HG03520 (cell line): ENCODE measurements around the gene TTC16.
"Not testable (repeated sequence)": the region's sequence is repeated elsewhere in the genome, so short reads cannot be mapped to it uniquely, and the experiment has no call there.

Source experiments
- ATAC-seq: cut with Tn5 transposase; IDR thresholded peaks from one replicate; pipeline ENCODE4 v1.9.1; 2021; ENCODE audit warnings: mild to moderate bottlenecking, moderate library complexity; ENCODE audit not compliant: unreplicated experiment

The TTC16 gene

GRCh38 chr9:127767410-127767809 lies 51.5 kb downstream of the TTC16 start:
- ATAC-seq: no peak

- no peak for ATAC-seq
Observed at GRCh38 chr9:127767909-127768331, 52.0 kb downstream of the TTC16 start.

- no peak for ATAC-seq
Observed at GRCh38 chr9:127768698-127769097, 52.8 kb downstream of the TTC16 start.

GRCh38 chr9:127769101-127769500 lies 53.2 kb downstream of the TTC16 start:
- no peak for ATAC-seq

DNA sequence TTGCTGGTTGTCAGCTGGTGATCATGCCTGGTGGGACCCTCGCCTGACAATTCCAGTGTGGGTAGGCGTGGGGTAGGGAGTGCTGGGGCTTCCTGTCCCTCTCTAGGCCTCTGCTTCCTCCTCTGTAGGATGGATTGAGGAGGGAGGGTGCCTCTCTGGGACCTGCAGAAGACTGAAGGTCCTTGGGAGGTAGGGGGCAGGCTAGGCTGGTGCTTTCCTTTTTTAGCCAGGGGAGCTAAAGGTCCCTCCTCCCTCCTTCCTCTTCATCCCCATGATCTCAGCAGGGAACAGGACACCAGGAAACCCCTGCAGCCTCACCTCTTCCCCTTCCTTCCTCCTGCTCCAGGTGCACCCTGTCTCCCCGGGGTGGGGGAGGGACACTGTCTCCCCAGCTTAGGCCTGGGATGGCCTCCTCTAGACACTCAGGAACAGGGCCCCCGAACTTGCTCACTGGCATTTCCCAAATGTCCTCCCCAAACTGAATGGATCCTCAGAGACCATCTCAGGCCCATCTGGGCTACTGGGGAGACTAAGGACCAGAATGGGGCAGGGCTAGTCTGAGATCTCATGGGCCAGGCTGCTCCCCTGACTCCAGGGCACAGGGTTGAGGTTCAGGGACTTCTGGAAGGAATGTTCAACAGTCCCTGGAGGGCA lies 54.2 kb downstream of the TTC16 start:
- no peak for ATAC-seq

DNA sequence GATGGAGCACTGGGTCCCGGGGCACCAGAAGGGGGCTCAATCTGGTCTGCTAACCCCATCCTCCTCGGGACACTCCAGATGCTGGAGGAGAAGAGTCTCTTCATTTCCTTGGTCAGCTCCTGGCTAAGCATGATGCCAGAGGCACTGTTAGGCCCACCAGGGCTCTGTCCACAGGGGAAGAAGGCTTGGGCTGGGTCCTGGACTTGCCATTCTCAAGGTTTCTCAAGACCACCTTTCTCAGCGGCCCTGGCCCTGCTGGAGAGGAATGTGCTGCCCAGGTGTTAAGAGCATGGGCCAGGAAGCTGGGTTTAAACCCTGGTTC lies 54.7 kb downstream of the TTC16 start:
- ATAC-seq: no peak

- ATAC-seq: peak; percentile 83
Observed at GRCh38 chr9:127770905-127771569, 55.2 kb downstream of the TTC16 start.

DNA sequence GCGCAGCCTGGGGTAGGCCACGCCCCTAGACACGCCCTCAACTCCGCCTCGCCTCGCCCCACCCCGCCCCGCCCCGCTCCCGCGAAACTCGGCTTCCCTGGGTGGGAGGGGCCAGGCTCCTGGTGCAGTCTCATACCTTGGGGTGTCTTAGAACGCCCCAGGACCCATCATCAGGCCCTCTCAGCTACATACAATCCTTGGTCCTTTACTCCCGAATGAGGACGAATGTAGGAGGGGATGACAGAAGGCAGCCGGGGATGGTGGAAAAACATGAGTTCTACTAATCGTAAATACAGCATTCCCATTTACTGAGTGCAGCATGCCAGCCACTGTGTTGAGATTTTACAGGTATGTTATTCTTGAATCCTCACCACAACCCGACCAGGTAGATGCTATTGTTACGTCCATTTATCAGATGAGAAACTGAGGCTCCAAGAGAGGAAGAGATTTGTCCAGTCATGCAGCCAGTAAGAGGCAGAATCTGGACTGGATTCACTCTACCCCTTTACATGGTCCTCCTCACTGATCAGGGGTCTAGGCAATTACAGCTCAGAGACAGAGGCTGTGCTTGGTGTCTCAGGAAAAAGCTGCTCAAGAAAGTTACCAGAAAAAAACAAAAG lies 55.8 kb downstream of the TTC16 start:
- ATAC-seq: no peak

DNA sequence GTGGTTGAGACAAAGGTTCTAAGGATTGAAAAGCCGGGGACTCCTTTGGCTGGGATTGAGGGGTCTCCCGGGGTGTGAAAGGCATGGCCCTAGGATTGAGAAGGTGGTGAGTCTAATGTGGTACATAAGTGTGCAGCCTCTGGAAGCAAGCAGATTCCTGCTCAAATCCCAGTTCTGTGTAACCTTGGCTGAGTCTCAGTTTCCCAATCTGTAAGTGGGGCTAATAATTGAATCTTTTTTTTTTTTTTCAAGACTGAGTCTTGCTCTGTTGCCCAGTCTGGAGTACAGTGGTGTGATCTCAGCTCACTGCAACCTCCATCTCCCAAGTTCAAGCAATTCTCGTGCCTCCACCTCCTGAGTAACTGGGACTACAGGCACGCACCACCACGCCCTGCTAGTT lies 56.7 kb downstream of the TTC16 start:
- no peak for ATAC-seq

- no peak for ATAC-seq
Observed at GRCh38 chr9:127773272-127773671, 57.4 kb downstream of the TTC16 start.

DNA sequence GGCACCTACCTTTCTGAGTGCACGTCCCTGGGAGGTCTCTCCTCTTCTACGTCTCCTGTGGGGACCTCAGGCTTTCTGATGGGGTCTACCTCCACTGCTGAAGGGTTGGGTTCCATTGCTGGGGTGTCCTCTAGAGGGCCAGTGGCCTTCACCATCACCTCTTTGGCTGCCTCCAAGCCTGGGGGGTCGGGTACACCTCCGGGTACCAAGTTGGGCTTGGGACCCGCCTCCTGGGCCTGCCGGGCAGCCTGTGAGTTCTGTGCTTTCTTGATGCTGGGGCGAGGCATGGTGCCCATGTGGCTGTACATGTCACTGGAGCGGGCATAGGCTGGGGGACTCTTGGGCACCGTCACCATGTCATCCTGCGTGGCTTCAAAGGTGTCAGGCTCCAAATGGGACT lies 58.1 kb downstream of the TTC16 start:
- ATAC-seq: no peak

DNA sequence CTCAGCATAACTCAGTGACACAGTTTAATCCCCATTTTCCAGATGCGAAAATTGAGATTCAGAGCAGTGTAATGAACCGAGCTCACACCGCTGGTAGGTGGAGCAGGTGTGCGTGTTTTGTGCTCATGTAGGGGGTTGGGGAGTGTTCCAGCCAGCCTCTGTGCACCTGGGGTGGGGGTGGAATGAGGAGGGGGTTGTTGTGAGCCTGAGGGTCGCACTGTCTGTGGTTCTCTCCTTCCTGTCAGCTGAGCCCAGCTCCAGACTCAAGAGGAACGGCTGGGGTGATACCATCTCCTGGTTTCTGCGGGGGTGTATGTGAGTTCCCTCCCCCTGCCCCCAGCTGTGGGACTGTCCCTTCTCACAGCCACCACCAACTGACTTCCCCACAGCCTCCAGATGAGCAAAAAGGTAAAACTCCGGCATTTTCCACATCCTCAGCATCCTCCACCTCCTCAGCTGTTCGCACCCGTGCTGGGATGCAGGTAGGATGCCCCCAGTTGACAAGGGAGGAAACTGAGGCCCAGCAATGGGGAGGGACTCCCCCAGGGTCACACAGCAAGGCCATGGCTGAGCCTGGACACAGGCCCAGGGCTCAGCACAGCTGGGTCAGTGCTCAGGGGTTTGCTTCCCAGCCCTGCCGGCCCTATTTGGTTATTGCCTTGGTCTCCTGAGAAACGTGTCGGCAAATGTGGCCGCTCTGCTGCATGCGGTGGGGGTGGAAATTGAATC lies 60.5 kb downstream of the TTC16 start:
- ATAC-seq: no peak

DNA sequence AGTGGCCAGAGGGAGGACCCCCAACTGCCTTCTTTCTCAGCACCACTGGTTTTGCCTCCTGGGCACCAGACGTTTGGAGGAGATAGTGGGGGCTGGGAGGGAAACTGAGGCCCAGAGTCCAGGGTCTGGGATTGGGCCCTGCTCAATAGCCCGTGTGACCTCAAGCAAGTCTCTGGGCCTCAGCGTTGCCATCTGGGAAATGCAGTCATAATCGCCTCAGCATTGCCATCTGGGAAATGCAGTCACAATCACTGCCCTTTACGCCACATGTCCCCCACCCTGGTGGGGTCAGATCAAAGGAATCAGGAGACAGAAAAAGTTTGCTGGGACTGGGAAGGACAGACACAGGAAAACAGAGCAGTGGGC lies 61.0 kb downstream of the TTC16 start:
- ATAC-seq: no peak

- no peak for ATAC-seq
Observed at GRCh38 chr9:127777368-127777980, 61.6 kb downstream of the TTC16 start.

- ATAC-seq: no peak
Observed at GRCh38 chr9:127778280-127779135, 62.6 kb downstream of the TTC16 start, which contains the start of gene SH2D3C. Gene SH2D3C (minus strand): TSS chr9:127778666. CDS start chr9:127778627, 39 bp downstream.

DNA sequence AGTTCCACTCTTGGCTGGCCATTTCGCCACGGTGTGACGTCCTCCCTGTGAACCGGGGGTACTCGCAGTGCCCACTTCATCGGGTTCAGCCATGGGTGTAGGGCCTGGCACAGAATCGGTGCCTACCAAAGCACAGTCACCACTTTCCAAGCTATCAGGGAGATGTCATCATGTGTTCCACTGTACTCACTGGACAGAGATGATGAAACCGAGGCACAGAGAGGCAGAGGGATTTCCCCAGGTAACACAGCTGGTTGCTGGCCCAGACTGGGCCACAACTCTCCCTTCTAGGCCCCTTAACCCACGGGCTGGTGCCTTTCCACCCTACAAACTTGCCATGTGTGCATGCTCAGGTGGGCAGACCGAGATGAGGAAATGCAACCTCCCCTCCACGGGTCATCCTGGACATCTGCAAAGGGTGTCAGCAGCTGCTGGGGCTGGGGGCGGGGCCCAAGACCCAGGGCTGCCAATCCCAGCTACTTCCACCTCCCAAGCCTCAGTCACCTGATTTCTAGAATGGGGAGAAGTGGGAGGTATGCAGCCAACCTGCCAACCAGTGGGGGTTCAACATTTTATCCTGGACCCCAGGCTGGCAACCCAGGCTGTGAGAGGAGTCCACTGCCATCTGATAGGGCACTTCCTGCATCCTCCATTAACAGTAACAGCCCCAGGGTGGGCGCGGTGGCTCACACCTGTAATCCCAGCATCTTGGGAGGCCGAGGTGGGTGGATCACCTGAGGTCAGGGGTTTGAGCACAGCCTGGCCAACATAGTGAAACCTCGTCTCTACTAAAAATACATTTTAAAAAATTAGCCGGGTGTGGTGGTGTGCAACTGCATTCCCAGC lies 63.5 kb downstream of the TTC16 start:
- no peak for ATAC-seq

DNA sequence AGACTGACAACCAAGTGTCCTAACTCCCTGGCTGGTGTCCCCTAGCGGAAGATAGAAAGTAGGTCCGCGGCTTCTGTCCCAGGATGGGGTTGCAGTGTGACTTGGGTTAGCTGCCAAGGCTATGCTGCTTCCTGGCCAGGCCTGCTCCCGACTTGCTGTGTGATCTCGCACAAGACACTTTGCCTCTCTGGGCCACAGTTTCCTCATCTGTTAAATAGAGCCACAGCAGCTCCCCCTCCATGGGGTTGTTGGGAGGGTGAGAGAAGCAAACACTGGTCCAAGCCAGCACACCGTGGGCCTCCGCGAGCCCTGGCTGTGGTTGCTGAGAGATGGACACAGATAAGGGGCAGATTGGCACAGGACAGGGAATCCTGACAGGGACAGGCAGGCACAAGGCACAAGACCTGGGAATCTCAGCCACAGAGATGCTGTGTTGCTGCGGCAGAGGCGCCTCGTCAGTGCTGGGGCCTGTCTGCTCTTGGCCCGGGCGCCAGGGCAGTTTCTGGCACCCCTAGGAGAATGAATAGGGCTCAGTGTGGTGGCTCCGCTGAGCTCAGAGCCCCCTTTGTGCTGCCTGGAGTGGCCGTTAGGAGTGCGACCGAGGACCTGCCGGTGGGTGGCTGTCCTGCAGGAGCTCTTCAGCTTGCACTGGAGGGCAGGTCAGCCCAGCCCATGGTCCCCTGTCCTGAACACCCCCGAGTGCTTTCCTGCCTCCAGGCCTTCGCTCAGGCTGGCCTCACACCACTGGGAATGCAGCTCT lies 64.4 kb downstream of the TTC16 start:
- ATAC-seq: no peak

DNA sequence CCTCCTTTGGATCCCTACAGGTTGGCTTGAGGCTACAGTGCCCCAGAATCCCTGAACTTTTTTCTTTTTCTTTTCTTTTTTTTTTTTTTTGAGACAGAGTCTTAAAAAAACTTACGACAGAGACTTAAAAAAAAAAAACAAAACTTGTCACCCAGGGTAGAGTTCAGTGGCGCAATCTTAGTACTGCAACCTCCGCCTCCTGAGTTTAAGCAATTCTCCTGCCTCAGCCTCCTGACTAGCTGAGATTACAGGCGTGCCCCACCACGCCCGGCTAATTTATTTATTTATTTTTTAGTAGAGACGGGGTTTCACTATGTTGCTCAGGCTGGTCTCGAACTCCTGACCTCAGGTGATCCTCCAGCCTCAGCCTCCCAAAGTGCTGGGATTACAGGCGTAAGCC lies 65.0 kb downstream of the TTC16 start:
- not testable (repeated sequence) for ATAC-seq
